Measurements from ENCODE around the gene SNN. TPM values are rescaled to one million over a fixed set of nuclear protein-coding genes. Genes with fewer than 3 reads are reported as not detected.

The SNN gene
- 5.0 TPM for polyA plus RNA-seq (2012; ENCODE audit: insufficient read length, low read depth)

DNA sequence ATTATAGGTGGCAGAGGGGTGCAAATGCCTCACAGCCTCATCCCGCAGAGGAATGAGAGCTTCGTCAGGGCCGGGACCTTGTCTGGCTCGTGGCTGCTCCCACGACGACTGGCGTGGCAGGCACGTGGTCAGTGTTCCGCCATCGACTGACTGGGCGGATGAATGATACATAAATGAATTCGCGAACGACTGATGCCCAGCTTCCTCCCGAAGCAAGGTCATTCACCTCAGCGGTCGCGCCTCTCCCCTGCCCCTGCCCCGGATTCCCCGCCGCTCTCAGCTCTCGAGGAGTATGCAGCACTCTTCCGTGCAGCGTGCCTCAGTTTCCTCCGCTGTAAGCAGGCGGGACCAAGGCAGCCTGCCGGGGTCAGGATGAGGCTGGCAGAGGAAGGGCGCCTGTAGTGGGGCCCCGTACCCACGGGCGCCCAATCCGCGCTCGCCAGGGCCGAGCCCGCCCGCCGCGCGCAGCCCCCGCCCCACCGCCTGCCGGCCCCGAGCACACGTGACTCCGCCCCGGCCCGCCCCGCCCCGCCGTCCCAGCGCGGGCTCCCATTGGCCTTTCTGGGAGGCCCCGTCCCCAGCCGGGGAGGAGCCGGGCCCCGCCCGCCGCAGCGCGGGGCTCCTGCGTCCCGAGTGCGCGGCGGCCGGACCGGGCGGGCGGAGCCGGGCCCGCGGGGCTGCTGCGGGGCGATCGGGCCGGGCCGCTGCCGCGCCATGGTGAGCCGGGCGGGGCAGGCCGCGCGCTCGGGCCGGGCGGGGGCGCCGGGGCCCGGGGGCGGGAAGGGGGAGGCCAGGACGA is at the start of gene SNN:
SNN (plus strand) TSS at position 632 of the 799 bp plus-strand sequence. CDS start 7,605 bp downstream, outside the sequence.
- TF ChIP-seq, protein P1, sequence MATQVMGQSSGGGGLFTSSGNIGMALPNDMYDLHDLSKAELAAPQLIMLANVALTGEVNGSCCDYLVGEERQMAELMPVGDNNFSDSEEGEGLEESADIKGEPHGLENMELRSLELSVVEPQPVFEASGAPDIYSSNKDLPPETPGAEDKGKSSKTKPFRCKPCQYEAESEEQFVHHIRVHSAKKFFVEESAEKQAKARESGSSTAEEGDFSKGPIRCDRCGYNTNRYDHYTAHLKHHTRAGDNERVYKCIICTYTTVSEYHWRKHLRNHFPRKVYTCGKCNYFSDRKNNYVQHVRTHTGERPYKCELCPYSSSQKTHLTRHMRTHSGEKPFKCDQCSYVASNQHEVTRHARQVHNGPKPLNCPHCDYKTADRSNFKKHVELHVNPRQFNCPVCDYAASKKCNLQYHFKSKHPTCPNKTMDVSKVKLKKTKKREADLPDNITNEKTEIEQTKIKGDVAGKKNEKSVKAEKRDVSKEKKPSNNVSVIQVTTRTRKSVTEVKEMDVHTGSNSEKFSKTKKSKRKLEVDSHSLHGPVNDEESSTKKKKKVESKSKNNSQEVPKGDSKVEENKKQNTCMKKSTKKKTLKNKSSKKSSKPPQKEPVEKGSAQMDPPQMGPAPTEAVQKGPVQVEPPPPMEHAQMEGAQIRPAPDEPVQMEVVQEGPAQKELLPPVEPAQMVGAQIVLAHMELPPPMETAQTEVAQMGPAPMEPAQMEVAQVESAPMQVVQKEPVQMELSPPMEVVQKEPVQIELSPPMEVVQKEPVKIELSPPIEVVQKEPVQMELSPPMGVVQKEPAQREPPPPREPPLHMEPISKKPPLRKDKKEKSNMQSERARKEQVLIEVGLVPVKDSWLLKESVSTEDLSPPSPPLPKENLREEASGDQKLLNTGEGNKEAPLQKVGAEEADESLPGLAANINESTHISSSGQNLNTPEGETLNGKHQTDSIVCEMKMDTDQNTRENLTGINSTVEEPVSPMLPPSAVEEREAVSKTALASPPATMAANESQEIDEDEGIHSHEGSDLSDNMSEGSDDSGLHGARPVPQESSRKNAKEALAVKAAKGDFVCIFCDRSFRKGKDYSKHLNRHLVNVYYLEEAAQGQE (IDR thresholded peaks at IDR 0.05; ENCODE audit: insufficient read depth in 1 of 2, low read depth in 2 of 2, low read length in 2 of 2), result no peak
- no peak for TF ChIP-seq POLR2AphosphoS5 (IDR thresholded peaks at IDR 0.05; ENCODE audit: low read depth, low read length)
- no peak for TF ChIP-seq SIN3A (IDR thresholded peaks at IDR 0.05; ENCODE audit: borderline replicate concordance, insufficient read depth, low read length)
- no peak for TF ChIP-seq FOXP2 (optimal IDR thresholded peaks at IDR 0.05; ENCODE audit: borderline replicate concordance, extremely low read depth, extremely low read length, insufficient read depth)
- no peak for TF ChIP-seq TAF1 (IDR thresholded peaks at IDR 0.05; ENCODE audit: borderline replicate concordance, insufficient read depth, low read length)

DNA sequence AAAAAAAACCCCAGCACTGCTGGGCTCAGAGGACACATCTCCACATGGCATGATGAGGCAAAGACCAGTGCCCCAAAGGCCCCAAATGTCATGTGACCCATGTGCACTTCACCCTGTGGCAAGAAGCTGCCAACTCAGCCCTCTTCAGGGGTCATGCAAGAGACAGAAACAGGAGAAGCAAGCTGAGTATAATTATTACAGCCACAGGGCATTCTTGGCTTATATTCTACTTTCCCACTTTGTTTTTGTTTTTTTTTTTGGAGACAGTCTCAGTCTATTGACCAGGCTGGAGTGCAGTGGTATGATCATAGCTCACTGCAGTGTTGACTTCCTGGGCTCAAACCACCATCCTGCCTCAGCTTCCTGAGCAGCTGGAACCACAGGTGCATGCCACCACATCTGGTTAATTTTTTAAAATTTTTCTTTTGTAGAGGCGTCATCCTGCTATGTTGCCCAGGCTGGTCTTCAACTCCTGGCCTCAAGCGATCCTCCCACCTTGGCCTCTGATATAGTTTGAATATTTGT is 48.9 kb upstream of the SNN start:
- TF ChIP-seq, protein P1 (IDR thresholded peaks at IDR 0.05; ENCODE audit: insufficient read depth in 1 of 2, low read depth in 2 of 2, low read length in 2 of 2), result no peak
- no peak for TF ChIP-seq SIN3A (IDR thresholded peaks at IDR 0.05; ENCODE audit: borderline replicate concordance, insufficient read depth, low read length)
- no peak for TF ChIP-seq POLR2AphosphoS5 (IDR thresholded peaks at IDR 0.05; ENCODE audit: low read depth, low read length)
- no peak for TF ChIP-seq TAF1 (IDR thresholded peaks at IDR 0.05; ENCODE audit: borderline replicate concordance, insufficient read depth, low read length)
- no peak for TF ChIP-seq FOXP2 (optimal IDR thresholded peaks at IDR 0.05; ENCODE audit: borderline replicate concordance, extremely low read depth, extremely low read length, insufficient read depth)

DNA sequence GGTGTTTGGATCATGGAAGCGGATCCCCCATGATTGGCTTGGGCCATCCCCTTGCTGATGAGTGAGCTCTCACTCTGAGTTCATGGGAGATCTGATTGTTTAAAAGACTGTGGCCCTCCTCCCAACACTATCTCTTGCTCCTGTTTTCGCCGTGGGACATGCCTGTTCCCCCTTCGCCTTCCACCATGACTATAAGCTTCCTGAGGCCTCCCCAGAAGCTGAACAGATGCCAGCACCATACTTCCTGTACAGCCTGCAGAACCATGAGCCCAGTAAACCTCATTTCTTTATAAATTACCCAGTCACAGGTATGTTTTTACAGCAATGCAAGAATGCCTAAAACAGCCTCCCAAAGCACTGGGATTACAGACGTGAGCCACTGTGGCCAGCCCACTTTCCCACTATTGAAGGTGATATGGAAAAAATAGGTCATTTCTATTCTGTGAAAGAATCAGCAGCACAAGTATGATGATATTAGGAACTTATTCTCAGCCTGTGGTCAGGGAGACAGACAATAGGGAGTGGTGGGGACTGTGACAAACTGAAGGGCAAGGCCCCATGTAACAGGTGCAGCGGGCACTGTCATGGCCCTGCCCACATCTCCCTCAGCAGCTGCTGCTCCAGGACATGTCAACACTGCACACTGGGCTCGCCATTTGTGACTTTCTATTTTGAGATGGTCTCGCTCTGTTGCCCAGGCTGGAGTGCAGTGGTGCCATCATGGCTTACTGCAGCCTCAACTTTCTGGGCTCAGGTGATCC is 47.8 kb upstream of the SNN start:
- TF ChIP-seq, protein P1 (IDR thresholded peaks at IDR 0.05; ENCODE audit: insufficient read depth in 1 of 2, low read depth in 2 of 2, low read length in 2 of 2), result no peak
- TF ChIP-seq SIN3A (IDR thresholded peaks at IDR 0.05; ENCODE audit: borderline replicate concordance, insufficient read depth, low read length), result no peak
- no peak for TF ChIP-seq POLR2AphosphoS5 (IDR thresholded peaks at IDR 0.05; ENCODE audit: low read depth, low read length)
- TF ChIP-seq TAF1 (IDR thresholded peaks at IDR 0.05; ENCODE audit: borderline replicate concordance, insufficient read depth, low read length), result no peak
- no peak for TF ChIP-seq FOXP2 (optimal IDR thresholded peaks at IDR 0.05; ENCODE audit: borderline replicate concordance, extremely low read depth, extremely low read length, insufficient read depth)

DNA sequence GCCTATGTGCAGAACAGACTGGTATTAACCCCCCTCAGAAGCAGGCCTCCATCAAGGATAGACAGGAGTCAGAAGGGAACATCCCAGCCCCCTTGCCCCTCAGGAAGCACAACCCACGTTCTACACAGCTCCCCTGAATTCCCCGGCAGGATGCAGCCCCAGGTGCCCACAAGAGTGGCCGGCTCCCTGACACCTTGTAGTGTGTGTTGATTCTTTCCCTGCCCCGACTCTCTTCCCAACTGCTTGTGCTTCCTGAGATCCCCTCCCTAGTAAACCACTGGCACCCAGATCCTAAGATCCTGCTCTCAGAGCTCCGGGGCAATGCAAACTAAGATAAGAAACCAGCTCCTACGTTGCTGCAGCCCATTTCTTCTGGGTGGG is 46.7 kb upstream of the SNN start:
- TF ChIP-seq SIN3A (IDR thresholded peaks at IDR 0.05; ENCODE audit: borderline replicate concordance, insufficient read depth, low read length), result no peak
- no peak for TF ChIP-seq FOXP2 (optimal IDR thresholded peaks at IDR 0.05; ENCODE audit: borderline replicate concordance, extremely low read depth, extremely low read length, insufficient read depth)
- TF ChIP-seq, protein P1 (IDR thresholded peaks at IDR 0.05; ENCODE audit: insufficient read depth in 1 of 2, low read depth in 2 of 2, low read length in 2 of 2), result no peak

Measured in PFSK-1 (cell line).